Stimulated activated CD8-positive, alpha-beta memory T cell treated with anti-CD3 and anti-CD28 coated beads, Interleukin-4, amount 100 ng/mL, for 4 hours (primary cell): ENCODE data around the gene SCAMP3.
A peak's percentile ranks its signal among the peaks of the same experiment; 100 is the strongest.

Experiments
- DNase-seq, 2 donors: peaks; one replicate each; pipeline ENCODE4 v3.0.0-alpha.2; 2020; ENCODE audit warnings: low read depth in 2 of 2, low spot score in 1 of 2

The SCAMP3 gene

GRCh38 chr1:155207806-155208540 lies 54.2 kb downstream of the SCAMP3 start, which contains the start of gene THBS3:
TSS of gene THBS3 (minus strand) at chr1:155207897. CDS start at chr1:155207876, 21 bp downstream.
- no peak for DNase-seq

GRCh38 chr1:155206891-155207805 lies 55.0 kb downstream of the SCAMP3 start:
- DNase-seq, result peak; percentile 77 to 88
